GM19438 (cell line): ENCODE measurements around the gene CCDC51.

Experiments used
- ATAC-seq: cut with Tn5 transposase; IDR thresholded peaks from one replicate; pipeline ENCODE4 v1.9.1; 2021; ENCODE audit warnings: low read depth; ENCODE audit not compliant: unreplicated experiment

The CCDC51 gene

GRCh38 chr3:48422681-48423080, 17.2 kb downstream of the CCDC51 start:
- no peak for ATAC-seq

GRCh38 chr3:48422272-48422671, 17.6 kb downstream of the CCDC51 start:
- ATAC-seq: no peak

- ATAC-seq: no peak
Measured at GRCh38 chr3:48420561-48420960, 19.4 kb downstream of the CCDC51 start.

GRCh38 chr3:48419597-48419996, 20.3 kb downstream of the CCDC51 start:
- no peak for ATAC-seq

GRCh38 chr3:48419149-48419548, 20.8 kb downstream of the CCDC51 start:
- ATAC-seq: no peak

- ATAC-seq: no peak
Measured at GRCh38 chr3:48418651-48419050, 21.3 kb downstream of the CCDC51 start.

- ATAC-seq: no peak
Measured at GRCh38 chr3:48418140-48418539, 21.8 kb downstream of the CCDC51 start.

GRCh38 chr3:48417529-48418108, 22.3 kb downstream of the CCDC51 start:
- ATAC-seq: no peak

- ATAC-seq: no peak
Measured at GRCh38 chr3:48416546-48416945, 23.4 kb downstream of the CCDC51 start.

GRCh38 chr3:48416091-48416505, 23.8 kb downstream of the CCDC51 start:
- ATAC-seq: no peak

- ATAC-seq: no peak
Measured at GRCh38 chr3:48415251-48415953, 24.5 kb downstream of the CCDC51 start.

GRCh38 chr3:48414376-48415250, 25.3 kb downstream of the CCDC51 start:
- no peak for ATAC-seq

GRCh38 chr3:48413611-48414010, 26.3 kb downstream of the CCDC51 start:
- ATAC-seq: no peak

GRCh38 chr3:48413086-48413485, 26.8 kb downstream of the CCDC51 start:
- no peak for ATAC-seq

GRCh38 chr3:48412375-48413001, 27.4 kb downstream of the CCDC51 start:
- no peak for ATAC-seq

GRCh38 chr3:48411606-48412374, 28.1 kb downstream of the CCDC51 start:
- ATAC-seq: no peak

- no peak for ATAC-seq
Measured at GRCh38 chr3:48411041-48411588, 28.8 kb downstream of the CCDC51 start.

- no peak for ATAC-seq
Measured at GRCh38 chr3:48410205-48411040, 29.5 kb downstream of the CCDC51 start.
